Measurements from ENCODE around the gene SLC38A11.

The SLC38A11 gene

DNA sequence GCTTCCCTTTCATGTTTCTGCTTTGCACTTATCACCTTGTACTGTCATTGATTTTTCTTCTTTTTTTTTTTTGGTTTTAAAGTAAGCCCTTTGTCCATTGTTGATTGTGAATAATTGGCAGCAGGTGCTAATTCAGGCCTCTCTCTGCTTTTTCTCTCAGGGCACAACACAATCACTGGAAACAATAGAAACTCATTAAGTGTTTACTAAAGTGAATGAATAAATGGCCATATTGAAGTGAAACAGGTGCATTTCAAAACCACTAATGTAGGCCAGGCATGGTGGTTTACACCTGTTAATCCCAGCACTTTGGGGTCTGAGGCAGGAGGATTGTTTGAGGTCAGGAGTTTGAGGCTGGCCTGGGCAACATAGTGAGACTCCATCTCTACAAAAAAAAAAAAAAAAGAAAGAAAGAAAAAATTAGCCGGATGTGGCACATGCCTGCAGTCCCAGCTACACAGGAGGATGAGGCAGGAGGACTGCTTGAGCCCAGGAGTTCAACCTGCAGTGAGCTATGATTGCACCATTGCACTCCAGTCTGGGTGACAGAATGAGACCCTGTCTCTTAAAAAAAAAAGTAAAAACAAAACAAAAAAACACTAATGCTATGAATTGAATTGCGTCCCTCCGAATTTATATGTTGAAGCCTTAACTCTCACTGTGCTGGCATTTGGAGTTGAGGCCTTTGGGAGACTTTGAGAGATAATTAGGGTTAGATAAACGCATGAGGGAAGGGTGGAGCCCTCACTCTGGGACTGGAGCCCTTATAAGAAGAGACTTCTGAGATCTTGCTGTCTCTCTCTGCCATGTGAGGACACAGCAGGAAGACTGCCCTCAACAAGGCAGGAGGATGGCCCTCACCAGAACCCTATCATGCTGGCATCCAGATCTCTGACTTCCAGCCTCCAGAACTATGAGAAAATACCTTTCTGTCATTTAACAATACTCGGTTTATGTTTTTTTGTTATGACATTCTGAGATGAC, 19.9 kb downstream of the SLC38A11 start:
- Histone ChIP-seq H4K20me1 (ENCODE audit: insufficient read depth) (no peaks in the 10 kb centered on the region), H3K4me3 (IDR thresholded peaks at IDR 0.05; ENCODE audit: insufficient read depth, low read depth, low read length) (no peak overlapping the region), H3K4me1 (ENCODE audit: low read depth, poor library complexity, severe bottlenecking) (peaks cover 58% of the 10 kb centered on the region)

DNA sequence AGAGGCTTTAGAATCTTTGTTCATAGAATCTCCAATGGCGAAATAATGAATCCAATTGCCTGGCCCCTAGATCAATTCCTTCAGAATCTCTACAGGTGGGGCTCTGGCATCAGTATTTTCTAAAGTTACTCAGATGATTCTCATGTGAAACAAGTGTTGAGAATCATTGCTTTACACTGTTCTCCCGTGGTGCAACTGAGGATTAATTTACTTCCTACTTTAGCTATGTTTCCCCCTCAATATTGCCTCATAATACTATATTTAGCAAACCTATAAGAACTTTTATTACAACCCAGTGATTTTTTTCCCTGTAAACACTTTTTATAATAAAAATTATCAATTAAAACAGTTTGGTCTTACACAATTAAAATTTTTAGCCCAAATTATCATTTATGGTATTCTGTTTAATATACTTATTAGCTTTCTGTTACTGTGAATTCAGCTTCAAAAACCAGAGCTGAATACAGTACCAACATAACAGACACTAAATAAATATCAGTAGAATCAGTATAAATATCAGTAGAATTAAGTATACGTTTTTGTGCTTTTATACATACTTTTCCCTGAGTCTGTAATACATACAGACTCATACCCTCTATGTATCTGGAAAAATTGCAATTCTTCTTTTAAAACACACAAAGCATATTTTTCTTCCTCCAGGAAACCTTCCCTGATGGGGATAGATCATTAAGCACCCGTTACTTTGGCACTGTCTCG, 20.8 kb downstream of the SLC38A11 start:
- Histone ChIP-seq H2AFZ (ENCODE audit: low read depth) (no peak overlapping the region), H3K4me1 (ENCODE audit: low read depth, poor library complexity, severe bottlenecking) (peaks cover 58% of the 10 kb centered on the region)
- TF ChIP-seq CTCF (conservative IDR thresholded peaks at IDR 0.05; ENCODE audit: low read depth, low read length) = no peak

More for the DNA sequence above, 19.9 kb downstream of the SLC38A11 start:
- no peaks in the 10 kb centered on the region for H3K36me3 ChIP-seq (ENCODE audit: insufficient read depth)
- no peak overlapping the region; the same call in 1 of the 2 replicates for H2AFZ ChIP-seq (ENCODE audit: low read depth)
- H3K4me2 ChIP-seq = peak overlapping the region; percentile 65
- H3K79me2 ChIP-seq (ENCODE audit: insufficient read depth, low read depth) = no peaks in the 10 kb centered on the region
- peak overlapping the region; percentile 54; the same call in 1 of the 2 replicates for H3K27ac ChIP-seq
- no peak for TF ChIP-seq CTCF (conservative IDR thresholded peaks at IDR 0.05; ENCODE audit: low read depth, low read length)
- H3K27me3 ChIP-seq (ENCODE audit: insufficient read depth, low read depth) = no peaks in the 10 kb centered on the region
- H3K9ac ChIP-seq = no peak overlapping the region

GRCh38 chr2:164933671-164934189, 21.6 kb downstream of the SLC38A11 start:
- no peaks in the 10 kb centered on the region for H3K36me3 ChIP-seq (ENCODE audit: insufficient read depth)
- H3K4me3 ChIP-seq (IDR thresholded peaks at IDR 0.05; ENCODE audit: insufficient read depth, low read depth, low read length) = no peak overlapping the region
- peaks cover 58% of the 10 kb centered on the region for H3K4me1 ChIP-seq (ENCODE audit: low read depth, poor library complexity, severe bottlenecking)
- no peaks in the 10 kb centered on the region for H3K79me2 ChIP-seq (ENCODE audit: insufficient read depth, low read depth)
- no peaks in the 10 kb centered on the region for H3K27me3 ChIP-seq (ENCODE audit: insufficient read depth, low read depth)
- H2AFZ ChIP-seq (ENCODE audit: low read depth) = no peak overlapping the region
- H3K4me2 ChIP-seq = peak overlapping the region; percentile 65
- H3K27ac ChIP-seq = peak overlapping the region; percentile 54
- H4K20me1 ChIP-seq (ENCODE audit: insufficient read depth) = no peaks in the 10 kb centered on the region
- no peak for TF ChIP-seq CTCF (conservative IDR thresholded peaks at IDR 0.05; ENCODE audit: low read depth, low read length)
- H3K9ac ChIP-seq = no peak overlapping the region

More for the DNA sequence above, 20.8 kb downstream of the SLC38A11 start:
- Histone ChIP-seq H3K79me2 (ENCODE audit: insufficient read depth, low read depth) (no peaks in the 10 kb centered on the region), H3K27ac (peak overlapping the region; percentile 54; the same call in 1 of the 2 replicates), H3K9ac (no peak overlapping the region), H3K36me3 (ENCODE audit: insufficient read depth) (no peaks in the 10 kb centered on the region), H3K4me2 (peak overlapping the region; percentile 65), H3K27me3 (ENCODE audit: insufficient read depth, low read depth) (no peaks in the 10 kb centered on the region), H4K20me1 (ENCODE audit: insufficient read depth) (no peaks in the 10 kb centered on the region), H3K4me3 (IDR thresholded peaks at IDR 0.05; ENCODE audit: insufficient read depth, low read depth, low read length) (no peak overlapping the region)

DNA sequence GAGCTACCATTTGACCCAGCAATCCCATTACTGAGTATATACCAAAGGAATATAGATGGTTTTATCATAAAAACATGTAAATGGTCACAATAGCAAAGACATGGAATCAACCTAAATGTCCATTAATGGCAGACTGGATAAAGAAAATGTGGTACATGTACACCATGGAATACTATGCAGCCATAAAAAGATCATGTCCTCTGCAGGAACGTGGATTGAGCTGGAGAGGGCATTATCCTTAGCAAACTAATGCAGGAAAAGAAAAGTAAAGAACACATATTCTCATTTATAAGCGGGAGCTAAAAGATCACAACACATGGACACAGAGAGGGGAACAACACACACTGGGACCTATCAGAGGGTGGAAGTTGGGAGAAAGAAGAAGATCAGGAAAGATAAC, 22.9 kb downstream of the SLC38A11 start:
- Histone ChIP-seq H3K4me3 (IDR thresholded peaks at IDR 0.05; ENCODE audit: insufficient read depth, low read depth, low read length) (no peak overlapping the region), H3K79me2 (ENCODE audit: insufficient read depth, low read depth) (no peaks in the 10 kb centered on the region), H3K4me1 (ENCODE audit: low read depth, poor library complexity, severe bottlenecking) (peaks cover 57% of the 10 kb centered on the region), H4K20me1 (ENCODE audit: insufficient read depth) (no peaks in the 10 kb centered on the region), H2AFZ (ENCODE audit: low read depth) (no peak overlapping the region), H3K36me3 (ENCODE audit: insufficient read depth) (no peaks in the 10 kb centered on the region), H3K27me3 (ENCODE audit: insufficient read depth, low read depth) (no peaks in the 10 kb centered on the region), H3K4me2 (peak overlapping the region; percentile 65), H3K9ac (no peak overlapping the region), H3K27ac (no peak overlapping the region)
- TF ChIP-seq CTCF (conservative IDR thresholded peaks at IDR 0.05; ENCODE audit: low read depth, low read length) = no peak
